Sigmoid colon (tissue), 7 donors: ENCODE data around the gene TBC1D1. TPM values are rescaled to one million over a fixed set of nuclear protein-coding genes. Genes with fewer than 3 reads are reported as not detected.

Experiments
- DNase-seq: peaks from one replicate; pipeline ENCODE4 v3.0.0-alpha.2; 2019
- H3K27ac ChIP-seq, 4 donors: fragments of 200-600 bp; sonication (generic); one replicate each; pipeline ENCODE4 v1.5.1; 2016 to 2019; ENCODE audit warnings: mild to moderate bottlenecking in 1 of 4
- H3K27me3 ChIP-seq, 3 donors: fragments of 200-600 bp; sonication (generic); one replicate each; pipeline ENCODE4 v1.5.1; 2019; ENCODE audit warnings: mild to moderate bottlenecking in 1 of 3
- H3K36me3 ChIP-seq, 4 donors: fragments of 200-600 bp; sonication (generic); one replicate each; pipeline ENCODE4 v1.5.1; 2016 to 2019
- H3K4me1 ChIP-seq, 4 donors: fragments of 200-600 bp; sonication (generic); one replicate each; pipeline ENCODE4 v1.5.1; 2017 to 2019
- H3K4me3 ChIP-seq, 4 donors: fragments of 200-600 bp; sonication (generic); one replicate each; pipeline ENCODE4 v1.5.1; 2017 to 2019; ENCODE audit warnings: mild to moderate bottlenecking in 2 of 4, moderate library complexity in 1 of 4
- H3K9me3 ChIP-seq, 4 donors: fragments of 200-600 bp in 3 of 4; sonication (generic) in 3 of 4; one replicate each; pipeline versions ENCODE4 v1.5.1 to v1.6.1; 2013 to 2019
- CTCF ChIP-seq, 4 experiments: fragments of 450-650 bp in 3 of 4; fragments of 200-600 bp in 1 of 4; IDR thresholded peaks; one replicate each; pipeline ENCODE4 v1.5.1; 2016 to 2019; ENCODE audit warnings: antibody characterized with exemption in 4 of 4, mild to moderate bottlenecking in 3 of 4, moderate library complexity in 2 of 4
- EP300 ChIP-seq, 4 donors: sonication (generic); formaldehyde crosslinking; IDR thresholded peaks; one replicate each; pipeline ENCODE4 v1.6.1; 2017; ENCODE audit warnings: antibody characterized with exemption in 4 of 4
- POLR2A ChIP-seq, 2 donors: fragments of 450-650 bp; IDR thresholded peaks; one replicate each; pipeline ENCODE4 v1.6.1; 2016; ENCODE audit warnings: antibody characterized with exemption in 2 of 2, mild to moderate bottlenecking in 2 of 2, moderate library complexity in 2 of 2
- POLR2AphosphoS5 ChIP-seq, 4 donors: sonication (generic); formaldehyde crosslinking; IDR thresholded peaks; one replicate each; pipeline ENCODE4 v1.6.1; 2017; ENCODE audit warnings: antibody characterized with exemption in 4 of 4
- WGBS, 2 donors: extraction: QIAGEN DNeasy Blood & Tissue Kit; methylation state at CpG; one replicate each; pipeline ENCODE4 v1.1.7; 2013; 5-methylcytosine and 5-hydroxymethylcytosine counted together
- intact Hi-C: fragments of 100-400 bp; cut with DNase I; formaldehyde crosslinking; loops from one replicate; pipeline ENCODE4 v1.15.1; 2023
- polyA plus RNA-seq, 3 donors: library from polyadenylated mRNA; stranded (reverse); fragments of 200-250 nt; gene quantifications; one replicate each; pipeline ENCODE4 v1.2.3, GENCODE V29; 2013
- total RNA-seq, 4 donors: library from RNA; depleted of rRNA; stranded (reverse); fragments of >200 nt; gene quantifications; one replicate each; pipeline ENCODE4 v1.1.0, GENCODE V29; 2016
- donor health status: healthy with polysubstance abuse.
- donor health status: Bipolar disorder and iron deficiency.
- donor health status: healthy.

Gene TBC1D1
- total and polyA plus RNA-seq, 7 donors: 31.2 to 450 (median 253) TPM

- H3K4me3 ChIP-seq: no peak overlapping the region
- peaks cover 4 to 99% (median 88%) of the 10 kb centered on the region in 4 donors for H3K4me1 ChIP-seq
- intact Hi-C loops: loop anchor here (5.0 kb wide), 1 partner anchor 50 kb away; no protein-coding TSS in a partner anchor
- no peaks in the 10 kb centered on the region for H3K27me3 ChIP-seq
- DNase-seq: no peak
- peaks cover 0 to 4% (median 0%) of the 10 kb centered on the region in 4 donors for H3K36me3 ChIP-seq
- 84 to 87% methylated on average over 11 of the region's 11 CpGs for WGBS, 2 donors
- H3K27ac ChIP-seq: peak overlapping the region; percentile 46 to 84 (median 70)
- TF ChIP-seq POLR2AphosphoS5 (IDR thresholded peaks at IDR 0.05) (peak in 1 of 4 donors; percentile 37), CTCF (IDR thresholded peaks at IDR 0.05) (no peak)
- no peaks in the 10 kb centered on the region for H3K9me3 ChIP-seq
These were observed 191.8 kb downstream of the TBC1D1 start for GRCh38 chr4:38082424-38083385.

- Histone ChIP-seq H3K4me1 (peaks cover 4 to 99% (median 89%) of the 10 kb centered on the region in 4 donors), H3K4me3 (no peak overlapping the region), H3K9me3 (no peaks in the 10 kb centered on the region), H3K27me3 (no peaks in the 10 kb centered on the region), H3K27ac (peak overlapping the region; percentile 24 to 84 (median 57)), H3K36me3 (peaks cover 0 to 9% (median 2%) of the 10 kb centered on the region in 4 donors)
- intact Hi-C loops: loop anchor here (5.0 kb wide), 1 partner anchor 47 kb away; no protein-coding TSS in a partner anchor
- WGBS, 2 donors: 74 to 92% methylated on average over 13 of the region's 13 CpGs
- TF ChIP-seq POLR2A (IDR thresholded peaks at IDR 0.05) (no peak), POLR2AphosphoS5 (IDR thresholded peaks at IDR 0.05) (peak in 3 of 4 donors; percentile 8 to 42 (median 10)), EP300 (IDR thresholded peaks at IDR 0.05) (no peak)
- DNase-seq: no peak
These were observed 194.2 kb downstream of the TBC1D1 start for GRCh38 chr4:38084877-38085711.

- WGBS, 2 donors: 84 to 95% methylated on average over 4 of the region's 4 CpGs
These were observed 194.9 kb downstream of the TBC1D1 start for GRCh38 chr4:38085751-38086150.

GRCh38 chr4:38086151-38086848, 195.4 kb downstream of the TBC1D1 start:
- WGBS, 2 donors: 77 to 80% methylated on average over 9 of the region's 9 CpGs
- H3K27me3 ChIP-seq: no peaks in the 10 kb centered on the region
- H3K4me3 ChIP-seq: no peak overlapping the region
- TF ChIP-seq POLR2A (IDR thresholded peaks at IDR 0.05) (no peak), CTCF (IDR thresholded peaks at IDR 0.05) (no peak), EP300 (IDR thresholded peaks at IDR 0.05) (no peak), POLR2AphosphoS5 (IDR thresholded peaks at IDR 0.05) (no peak)
- H3K9me3 ChIP-seq: no peaks in the 10 kb centered on the region
- H3K27ac ChIP-seq: peak overlapping the region in 3 of 4 donors; percentile 47 to 84 (median 67)
- no peak for DNase-seq
- H3K36me3 ChIP-seq: peaks cover 0 to 21% (median 2%) of the 10 kb centered on the region in 4 donors
- H3K4me1 ChIP-seq: peaks cover 4 to 100% (median 88%) of the 10 kb centered on the region in 4 donors
- intact Hi-C loops: no loop called here

More at GRCh38 chr4:38085751-38086150, 194.9 kb downstream of the TBC1D1 start:
- Histone ChIP-seq H3K27ac (peak overlapping the region; percentile 24 to 84 (median 57)), H3K4me1 (peaks cover 4 to 100% (median 89%) of the 10 kb centered on the region in 4 donors), H3K27me3 (no peaks in the 10 kb centered on the region), H3K9me3 (no peaks in the 10 kb centered on the region), H3K36me3 (peaks cover 0 to 16% (median 2%) of the 10 kb centered on the region in 4 donors), H3K4me3 (no peak overlapping the region)
- intact Hi-C loops: no loop called here
- DNase-seq: no peak
- TF ChIP-seq CTCF (IDR thresholded peaks at IDR 0.05) (no peak), POLR2AphosphoS5 (IDR thresholded peaks at IDR 0.05) (no peak), POLR2A (IDR thresholded peaks at IDR 0.05) (no peak), EP300 (IDR thresholded peaks at IDR 0.05) (no peak)
